Activated CD4-positive, CD25-positive, alpha-beta regulatory T cell treated with anti-CD3 and anti-CD28 coated beads, Interleukin-2, amount 50 U/mL, for 24 hours (primary cell): Measurements from ENCODE around the gene PPP2R3B.
"Not testable (repeated sequence)": the region's sequence is repeated elsewhere in the genome, so short reads cannot be mapped to it uniquely, and the experiment has no call there.

Experiments used
- ATAC-seq, 2 donors: fragments of 150-1000 bp; cut with Tn5 transposase; one replicate each; pipeline ENCODE4 v1.10.0; 2021; ENCODE audit warnings: mild to moderate bottlenecking in 1 of 2, moderate library complexity in 1 of 2

PPP2R3B gene

GRCh38 chrX:318068-318738 lies 68.5 kb downstream of the PPP2R3B start:
- peak; percentile 59 to 65 for ATAC-seq

- ATAC-seq: no peak
Observed at GRCh38 chrX:317424-318067, 69.2 kb downstream of the PPP2R3B start.

GRCh38 chrX:316351-317325 lies 70.1 kb downstream of the PPP2R3B start:
- ATAC-seq: no peak

- no peak for ATAC-seq
Observed at GRCh38 chrX:314781-315595, 71.7 kb downstream of the PPP2R3B start.

GRCh38 chrX:314049-314448 lies 72.7 kb downstream of the PPP2R3B start:
- ATAC-seq: no peak

GRCh38 chrX:313546-313945 lies 73.2 kb downstream of the PPP2R3B start:
- no peak for ATAC-seq

- no peak for ATAC-seq
Observed at GRCh38 chrX:312621-313331, 73.9 kb downstream of the PPP2R3B start.

- ATAC-seq: no peak
Observed at GRCh38 chrX:311156-312129, 75.3 kb downstream of the PPP2R3B start.

GRCh38 chrX:310621-311155 lies 76.0 kb downstream of the PPP2R3B start:
- ATAC-seq: no peak

- ATAC-seq: no peak
Observed at GRCh38 chrX:308821-309520, 77.7 kb downstream of the PPP2R3B start.

- ATAC-seq: no peak
Observed at GRCh38 chrX:307261-308111, 79.2 kb downstream of the PPP2R3B start.

GRCh38 chrX:306614-307251 lies 80.0 kb downstream of the PPP2R3B start:
- not testable (repeated sequence) for ATAC-seq

GRCh38 chrX:305781-306613 lies 80.7 kb downstream of the PPP2R3B start:
- not testable (repeated sequence) for ATAC-seq

- ATAC-seq: no peak
Observed at GRCh38 chrX:302975-303374, 83.7 kb downstream of the PPP2R3B start.

- no peak for ATAC-seq
Observed at GRCh38 chrX:300334-300733, 86.4 kb downstream of the PPP2R3B start.

- no peak for ATAC-seq
Observed at GRCh38 chrX:298993-299392, 87.7 kb downstream of the PPP2R3B start.

- ATAC-seq: no peak
Observed at GRCh38 chrX:295136-295535, 91.6 kb downstream of the PPP2R3B start.
